GM19328 (cell line): ENCODE measurements around the gene SAMD4A.
A peak's percentile ranks its signal among the peaks of the same experiment; 100 is the strongest.

Source experiments
- ATAC-seq: cut with Tn5 transposase; IDR thresholded peaks from one replicate; pipeline ENCODE4 v1.9.1; 2021; ENCODE audit warnings: mild to moderate bottlenecking, moderate library complexity; ENCODE audit not compliant: unreplicated experiment

Gene SAMD4A

GRCh38 chr14:54698966-54699530, 132.1 kb downstream of the SAMD4A start:
- no peak for ATAC-seq

- no peak for ATAC-seq
These were observed 132.8 kb downstream of the SAMD4A start for GRCh38 chr14:54699735-54700134.

DNA sequence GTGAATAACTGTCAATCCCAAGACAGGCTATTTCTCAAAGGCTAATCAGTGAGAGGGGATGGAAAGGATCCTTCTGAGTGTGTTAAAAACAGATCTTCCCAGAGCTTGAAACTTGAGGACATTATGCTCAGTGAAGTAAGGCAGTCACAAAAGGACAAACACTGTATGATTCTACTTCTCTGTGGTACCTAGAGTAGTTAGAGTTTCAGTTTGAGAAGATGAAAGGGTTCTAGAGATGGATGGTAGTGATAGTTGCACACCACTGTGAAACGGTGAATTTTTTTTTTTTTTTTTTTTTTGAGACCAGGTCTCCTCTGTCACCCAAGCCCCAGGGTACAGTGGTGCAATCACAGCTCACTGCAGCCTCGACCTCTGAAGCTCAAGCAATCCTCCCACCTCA, 133.8 kb downstream of the SAMD4A start:
- no peak for ATAC-seq

GRCh38 chr14:54702014-54702491, 135.1 kb downstream of the SAMD4A start:
- no peak for ATAC-seq

DNA sequence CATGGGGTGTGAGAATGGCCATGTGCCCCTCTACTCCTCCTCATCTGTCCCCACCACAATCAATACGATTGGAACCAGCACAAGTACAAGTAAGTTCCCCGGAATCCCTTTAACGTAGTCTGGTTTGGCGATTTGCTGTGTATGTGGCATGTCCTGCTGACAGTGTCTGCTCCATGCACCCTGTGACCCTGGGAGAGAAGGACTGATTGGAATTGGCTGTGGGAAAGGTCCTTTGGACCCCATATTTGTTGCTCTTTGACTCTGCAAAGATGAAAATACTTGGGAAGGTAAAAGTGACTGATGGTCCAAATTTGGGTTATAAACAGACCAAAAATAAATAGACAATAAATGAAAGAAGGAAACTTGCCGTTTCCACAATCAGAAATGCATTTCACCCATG, 135.6 kb downstream of the SAMD4A start:
- no peak for ATAC-seq

GRCh38 chr14:54703082-54703481, 136.2 kb downstream of the SAMD4A start:
- no peak for ATAC-seq

DNA sequence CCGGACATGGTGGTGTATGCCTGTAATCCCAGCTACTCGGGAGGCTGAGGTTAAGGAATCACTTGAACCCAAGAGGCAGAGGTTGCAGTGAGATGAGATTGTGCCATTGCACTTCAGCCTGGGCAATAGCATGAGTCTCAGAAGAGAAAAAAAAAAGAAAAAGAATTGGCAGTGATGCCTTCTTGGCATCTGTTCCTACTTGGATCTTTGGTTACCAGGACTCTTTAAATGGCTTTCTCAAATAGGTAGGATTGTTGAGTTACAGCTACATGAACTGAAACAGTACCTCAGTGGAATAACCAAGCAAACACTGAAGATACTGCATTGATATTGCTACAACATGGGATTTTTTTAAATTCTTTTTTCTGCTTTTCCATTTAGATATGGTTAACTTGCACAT, 136.8 kb downstream of the SAMD4A start:
- no peak for ATAC-seq

GRCh38 chr14:54704768-54705167, 137.8 kb downstream of the SAMD4A start:
- ATAC-seq = no peak

GRCh38 chr14:54706769-54707168, 139.8 kb downstream of the SAMD4A start:
- no peak for ATAC-seq

GRCh38 chr14:54708161-54708560, 141.2 kb downstream of the SAMD4A start:
- no peak for ATAC-seq

DNA sequence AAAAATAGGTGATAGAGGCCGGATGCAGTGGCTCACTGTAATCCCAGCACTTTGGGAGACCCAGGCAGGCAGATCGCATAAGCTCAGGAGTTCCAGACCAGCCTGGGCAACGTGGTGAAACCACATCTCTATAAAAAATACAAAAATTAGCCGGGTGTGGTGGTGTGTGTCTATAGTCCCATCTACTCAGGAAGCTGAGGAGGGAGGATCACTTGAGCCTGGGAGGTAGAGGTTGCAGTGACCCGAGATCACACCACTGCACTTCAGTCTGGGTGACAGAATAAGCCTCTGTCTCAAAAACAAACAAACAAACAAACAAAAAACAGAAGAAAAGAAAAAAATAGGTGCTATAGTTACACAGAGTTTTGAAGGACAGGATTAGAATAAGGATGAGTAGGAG, 142.1 kb downstream of the SAMD4A start:
- ATAC-seq = no peak

DNA sequence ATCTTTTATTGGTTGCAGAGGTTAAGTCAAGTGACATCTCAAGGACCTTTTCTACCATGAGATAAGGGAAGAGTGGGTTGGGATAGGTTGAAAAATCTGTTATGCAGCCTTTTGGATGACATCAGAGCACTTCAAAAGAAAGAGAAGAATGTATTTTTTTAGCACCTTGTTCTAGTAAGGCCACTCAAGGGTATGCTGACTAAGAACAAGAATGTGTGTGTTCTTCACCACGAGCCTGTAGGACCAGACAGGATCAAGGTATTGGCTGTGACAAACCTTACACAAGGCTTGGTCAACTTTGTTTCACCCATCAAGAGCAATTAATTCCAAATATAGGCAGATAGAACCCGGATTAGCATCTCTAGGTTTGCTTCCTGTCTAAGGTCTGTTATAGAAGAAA, 142.5 kb downstream of the SAMD4A start:
- ATAC-seq = peak; percentile 65

- no peak for ATAC-seq
These were observed 142.9 kb downstream of the SAMD4A start for GRCh38 chr14:54709867-54710266.

DNA sequence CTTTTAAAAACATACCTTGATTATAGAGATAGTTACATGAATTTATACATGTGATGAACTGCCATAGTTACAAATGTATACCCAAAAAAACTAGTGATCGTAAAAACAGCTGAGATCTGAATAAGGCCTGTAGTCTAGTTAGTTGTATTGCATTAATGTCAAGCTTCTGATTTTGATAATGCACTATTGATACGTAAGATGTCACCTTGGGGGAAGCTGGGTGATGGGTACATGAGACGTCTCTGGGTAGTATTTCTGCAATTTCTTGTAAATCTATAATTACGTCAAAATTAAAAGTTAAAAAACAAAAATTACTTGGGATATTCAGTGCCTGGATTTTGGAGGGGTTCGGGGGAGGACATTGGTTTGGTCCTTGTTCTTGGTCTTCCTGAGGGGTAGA, 144.4 kb downstream of the SAMD4A start:
- no peak for ATAC-seq

DNA sequence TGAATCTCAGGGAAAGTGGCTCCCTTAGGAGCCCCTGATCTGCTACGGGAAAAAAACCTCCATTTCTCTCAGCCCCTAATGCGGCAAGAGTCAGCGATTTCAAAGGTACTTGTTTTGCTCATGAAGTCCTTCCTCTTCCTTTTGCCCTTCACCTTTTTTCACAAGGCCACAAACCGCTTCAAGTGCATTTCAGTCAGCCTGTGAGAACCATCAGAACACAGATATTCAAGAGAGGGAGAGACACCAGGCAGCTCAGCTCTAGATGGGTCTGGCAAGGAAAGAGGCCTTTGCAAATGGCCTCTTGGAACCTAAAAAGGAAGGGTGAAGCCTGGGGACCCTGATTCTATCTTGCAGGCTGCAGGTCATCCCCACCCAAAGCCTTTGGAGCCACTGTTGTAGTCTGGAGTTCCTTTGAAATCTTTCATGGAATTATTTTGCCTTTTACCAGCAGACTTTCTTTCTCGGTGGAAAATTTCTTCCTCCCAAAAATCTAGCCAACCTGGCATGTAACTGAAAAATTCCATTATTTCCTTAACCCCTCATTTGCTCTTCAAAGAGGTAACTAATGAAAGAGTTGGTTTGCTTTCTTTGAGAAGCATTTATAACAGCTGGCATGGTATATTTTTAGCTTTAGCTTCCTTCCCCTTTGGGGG, 145.0 kb downstream of the SAMD4A start:
- no peak for ATAC-seq

DNA sequence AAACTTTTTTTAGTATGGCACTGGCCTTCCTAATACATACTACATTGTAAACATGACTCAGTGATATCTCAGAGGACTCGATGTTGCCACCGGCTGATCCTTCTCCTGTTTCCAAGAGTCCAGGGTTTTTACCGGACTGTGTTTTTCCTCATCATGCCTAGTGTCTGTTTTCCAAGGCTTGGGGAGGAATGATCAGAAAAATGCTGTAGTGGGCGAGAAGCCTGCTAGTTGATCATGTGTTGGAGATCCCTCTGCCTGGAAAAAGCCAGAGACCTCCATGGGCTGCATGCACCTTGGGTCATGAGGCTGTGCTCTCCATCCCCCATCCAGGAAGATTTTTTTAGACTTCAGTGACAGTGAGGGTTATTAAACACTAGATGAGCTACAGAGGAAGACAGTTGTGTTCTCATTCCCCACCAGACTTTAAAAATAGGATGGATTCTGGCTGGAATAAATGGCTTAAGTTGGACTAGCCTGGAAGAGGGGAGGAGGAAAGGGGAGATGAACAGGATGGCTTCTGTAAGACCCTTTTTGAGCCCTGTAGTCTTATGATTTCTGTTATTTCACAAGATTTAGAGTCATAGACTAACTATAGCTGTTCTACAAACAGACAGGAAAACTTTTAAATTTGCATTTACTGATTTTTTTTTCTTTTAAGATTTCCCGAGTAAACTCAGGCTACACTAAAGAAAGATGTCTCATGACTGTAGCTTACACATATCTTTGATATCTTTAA, 145.7 kb downstream of the SAMD4A start:
- ATAC-seq = no peak

- no peak for ATAC-seq
These were observed 146.5 kb downstream of the SAMD4A start for GRCh38 chr14:54713379-54713778.

GRCh38 chr14:54715239-54715638, 148.3 kb downstream of the SAMD4A start:
- ATAC-seq = no peak

DNA sequence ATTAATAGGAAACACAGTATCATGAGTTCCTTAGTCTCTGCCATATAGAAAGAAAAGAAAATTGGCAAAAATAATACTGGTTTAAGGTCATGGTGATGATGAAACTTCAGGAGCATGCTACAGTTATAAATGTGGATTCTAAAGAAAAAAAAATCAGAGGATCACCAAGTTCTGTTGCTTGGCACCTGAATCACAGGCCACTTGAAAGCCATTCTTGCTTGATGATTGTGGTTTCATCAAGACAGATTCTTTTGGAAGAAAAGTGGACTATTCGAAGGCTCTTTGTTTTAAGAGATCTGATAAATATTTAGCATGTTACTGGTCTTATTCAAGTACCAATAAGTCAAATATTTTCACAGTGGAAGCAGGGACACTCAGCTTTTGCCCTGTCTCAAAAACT, 148.9 kb downstream of the SAMD4A start:
- no peak for ATAC-seq

DNA sequence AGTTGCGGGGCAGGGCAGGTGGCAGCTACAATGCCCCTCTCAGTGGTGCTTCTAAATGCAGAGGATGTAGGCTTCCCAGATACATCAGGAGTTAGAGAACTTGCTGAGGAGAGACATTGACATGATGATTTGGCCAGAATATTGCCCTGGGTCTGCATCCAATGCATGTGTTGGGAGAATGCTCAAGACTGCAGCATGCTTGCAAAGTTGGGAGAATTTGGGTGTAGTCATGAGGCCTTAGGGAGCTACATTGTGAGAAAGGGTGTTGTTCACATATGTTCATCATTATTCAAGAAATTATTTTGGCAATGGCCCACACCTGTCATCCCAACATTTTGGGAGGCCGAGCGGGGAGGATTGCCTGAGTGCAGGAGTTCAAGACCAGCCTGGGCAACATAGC, 149.9 kb downstream of the SAMD4A start:
- ATAC-seq = no peak

- no peak for ATAC-seq
These were observed 151.1 kb downstream of the SAMD4A start for GRCh38 chr14:54718046-54718445.

- no peak for ATAC-seq
These were observed 152.5 kb downstream of the SAMD4A start for GRCh38 chr14:54719406-54719805.
